Measurements from ENCODE around the gene TTC36.
A peak's percentile ranks its signal among the peaks of the same experiment; 100 is the strongest.
"Not testable (repeated sequence)": the region's sequence is repeated elsewhere in the genome, so short reads cannot be mapped to it uniquely, and the experiment has no call there.

Gene TTC36

DNA sequence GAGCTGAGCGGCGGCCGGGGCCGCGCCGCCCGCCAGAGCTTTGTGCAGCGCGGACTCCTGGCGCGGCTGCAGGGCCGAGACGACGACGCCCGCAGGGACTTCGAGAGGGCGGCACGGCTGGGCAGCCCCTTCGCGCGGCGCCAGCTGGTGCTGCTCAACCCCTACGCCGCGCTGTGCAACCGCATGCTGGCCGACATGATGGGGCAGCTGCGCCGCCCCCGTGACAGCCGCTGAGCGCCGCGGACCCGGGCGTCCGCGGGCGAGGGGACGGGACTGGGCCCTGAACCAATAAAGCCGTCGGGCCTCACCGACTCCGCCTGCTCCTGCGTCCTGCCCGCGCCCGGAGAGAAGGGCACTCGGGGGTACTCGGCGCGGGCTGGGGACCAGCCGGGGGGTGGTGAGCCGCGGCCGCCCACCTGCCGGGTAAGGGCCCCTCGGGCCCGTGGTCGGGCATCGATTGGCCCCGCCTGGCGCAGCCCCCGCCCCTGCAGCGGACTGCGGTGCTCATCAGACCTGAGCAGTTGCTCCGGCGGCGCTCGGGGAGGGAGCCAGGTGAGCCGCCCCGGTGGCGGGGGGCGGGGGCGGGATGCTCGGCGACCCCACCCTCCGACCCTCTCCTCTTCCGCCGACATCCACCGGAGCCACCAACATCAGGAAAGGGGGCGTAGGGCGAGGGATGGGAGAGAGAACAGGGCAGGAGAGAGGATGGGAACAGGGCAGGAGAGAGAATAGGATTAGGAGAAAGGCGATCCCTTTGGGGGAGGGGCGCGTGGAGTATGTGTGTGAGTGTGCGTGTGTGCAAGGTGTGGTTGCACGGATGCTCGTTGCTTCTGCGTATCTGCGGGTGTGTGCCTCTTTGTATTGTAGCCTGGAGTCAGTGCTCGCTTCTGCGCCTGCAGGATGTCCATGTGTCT lies 3.7 kb downstream of the TTC36 start, which contains the start of gene TMEM25:
TSS of gene TMEM25 (plus strand) at position 510 of the 914 bp plus-strand sequence. CDS start 610 bp downstream, outside the sequence.
- peak; percentile 44 for DNase-seq
- in situ Hi-C loops (cut with HindIII; ENCODE audit: low pct_ligation_motif_present, low pct_unique_long_range_greater_than_20kb, low sequenced_read_pairs) = no loop called here

DNA sequence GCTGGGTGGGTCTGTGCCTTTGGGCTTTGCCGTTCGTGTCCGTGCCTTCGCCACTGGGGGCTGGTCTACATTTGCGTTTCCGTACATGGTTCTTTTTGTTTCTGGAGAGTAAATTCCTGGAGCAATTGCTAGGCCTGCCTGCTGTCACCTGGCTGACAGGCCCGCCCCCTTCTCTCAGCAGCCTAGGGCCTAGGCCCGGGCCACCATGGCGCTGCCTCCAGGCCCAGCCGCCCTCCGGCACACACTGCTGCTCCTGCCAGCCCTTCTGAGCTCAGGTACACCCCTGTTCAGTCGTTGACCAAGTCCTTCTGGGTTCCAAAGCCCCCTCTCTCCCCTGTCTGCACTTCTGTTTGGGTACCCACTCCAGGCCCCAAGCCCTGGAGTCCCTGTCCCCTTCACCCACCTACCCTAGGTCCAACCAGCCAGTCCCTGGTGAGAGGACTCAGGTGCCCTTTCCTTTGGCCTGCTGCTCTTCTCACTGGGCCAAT lies 4.4 kb downstream of the TTC36 start:
- no peak for DNase-seq
- in situ Hi-C loops (cut with HindIII; ENCODE audit: low pct_ligation_motif_present, low pct_unique_long_range_greater_than_20kb, low sequenced_read_pairs) = no loop called here

DNA sequence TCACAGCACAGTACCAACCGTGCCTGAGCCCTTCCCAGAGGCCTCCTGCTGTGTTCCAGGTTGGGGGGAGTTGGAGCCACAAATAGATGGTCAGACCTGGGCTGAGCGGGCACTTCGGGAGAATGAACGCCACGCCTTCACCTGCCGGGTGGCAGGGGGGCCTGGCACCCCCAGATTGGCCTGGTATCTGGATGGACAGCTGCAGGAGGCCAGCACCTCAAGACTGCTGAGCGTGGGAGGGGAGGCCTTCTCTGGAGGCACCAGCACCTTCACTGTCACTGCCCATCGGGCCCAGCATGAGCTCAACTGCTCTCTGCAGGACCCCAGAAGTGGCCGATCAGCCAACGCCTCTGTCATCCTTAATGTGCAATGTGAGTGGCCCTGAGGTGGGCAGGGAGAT lies 4.8 kb downstream of the TTC36 start:
- in situ Hi-C loops (cut with HindIII; ENCODE audit: low pct_ligation_motif_present, low pct_unique_long_range_greater_than_20kb, low sequenced_read_pairs) = no loop called here
- DNase-seq = no peak

DNA sequence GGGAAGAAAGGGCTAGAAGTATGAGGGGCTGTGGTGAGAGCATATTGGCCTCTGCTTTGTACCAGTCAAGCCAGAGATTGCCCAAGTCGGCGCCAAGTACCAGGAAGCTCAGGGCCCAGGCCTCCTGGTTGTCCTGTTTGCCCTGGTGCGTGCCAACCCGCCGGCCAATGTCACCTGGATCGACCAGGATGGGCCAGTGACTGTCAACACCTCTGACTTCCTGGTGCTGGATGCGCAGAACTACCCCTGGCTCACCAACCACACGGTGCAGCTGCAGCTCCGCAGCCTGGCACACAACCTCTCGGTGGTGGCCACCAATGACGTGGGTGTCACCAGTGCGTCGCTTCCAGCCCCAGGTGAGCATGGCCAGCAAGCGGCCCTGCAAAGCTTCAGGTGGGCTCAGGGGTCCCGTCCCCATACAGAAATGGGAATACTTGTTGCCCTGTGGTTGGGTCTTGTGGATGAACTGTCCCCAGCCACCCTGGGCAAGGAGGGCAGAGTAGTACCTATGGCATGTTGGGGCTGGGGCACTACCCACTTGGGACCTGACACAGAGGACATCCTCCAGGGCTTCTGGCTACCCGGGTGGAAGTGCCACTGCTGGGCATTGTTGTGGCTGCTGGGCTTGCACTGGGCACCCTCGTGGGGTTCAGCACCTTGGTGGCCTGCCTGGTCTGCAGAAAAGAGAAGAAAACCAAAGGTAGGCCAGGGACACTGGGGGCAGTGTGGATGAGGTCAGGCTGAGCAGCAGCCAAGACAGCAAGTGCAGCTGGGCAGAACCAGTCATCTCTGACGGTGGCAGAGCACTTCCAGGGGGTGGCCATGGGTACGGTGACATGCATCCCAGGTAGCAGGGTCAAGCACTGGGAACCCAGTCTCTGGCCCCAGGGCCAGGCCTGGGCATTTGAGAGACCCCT lies 5.8 kb downstream of the TTC36 start:
- in situ Hi-C loops (cut with HindIII; ENCODE audit: low pct_ligation_motif_present, low pct_unique_long_range_greater_than_20kb, low sequenced_read_pairs) = no loop called here
- DNase-seq = no peak

DNA sequence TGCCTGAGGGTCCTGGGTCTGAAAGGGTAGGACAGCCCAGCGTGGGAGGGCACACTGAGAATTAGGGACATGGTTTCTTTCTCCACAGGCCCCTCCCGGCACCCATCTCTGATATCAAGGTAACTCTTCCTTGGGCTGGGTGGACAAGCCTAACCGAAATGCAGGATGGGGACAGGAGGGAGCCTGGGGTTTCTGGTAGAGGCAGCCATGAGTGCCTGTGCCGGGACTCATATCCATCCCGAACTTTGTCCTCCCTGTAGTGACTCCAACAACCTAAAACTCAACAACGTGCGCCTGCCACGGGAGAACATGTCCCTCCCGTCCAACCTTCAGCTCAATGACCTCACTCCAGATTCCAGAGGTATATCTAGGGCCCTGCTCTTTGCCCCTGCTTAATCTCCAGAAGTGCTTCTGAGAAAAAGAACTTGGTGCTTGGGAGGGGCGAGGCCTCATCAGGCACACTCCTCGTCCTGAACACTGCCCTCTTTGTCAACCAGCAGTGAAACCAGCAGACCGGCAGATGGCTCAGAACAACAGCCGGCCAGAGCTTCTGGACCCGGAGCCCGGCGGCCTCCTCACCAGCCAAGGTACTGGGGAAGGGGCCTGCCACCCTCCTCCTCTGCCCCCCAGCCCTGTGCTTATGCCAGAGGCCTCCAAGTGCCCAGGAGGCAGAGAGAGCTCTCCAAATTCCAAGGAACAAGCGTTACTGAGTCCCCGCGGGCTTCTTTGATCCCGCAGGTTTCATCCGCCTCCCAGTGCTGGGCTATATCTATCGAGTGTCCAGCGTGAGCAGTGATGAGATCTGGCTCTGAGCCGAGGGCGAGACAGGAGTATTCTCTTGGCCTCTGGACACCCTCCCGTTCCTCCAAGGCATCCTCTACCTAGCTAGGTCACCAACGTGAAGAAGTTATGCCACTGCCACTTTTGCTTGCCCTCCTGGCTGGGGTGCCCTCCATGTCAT lies 6.8 kb downstream of the TTC36 start:
- no peak for DNase-seq
- in situ Hi-C loops (cut with HindIII; ENCODE audit: low pct_ligation_motif_present, low pct_unique_long_range_greater_than_20kb, low sequenced_read_pairs) = no loop called here

DNA sequence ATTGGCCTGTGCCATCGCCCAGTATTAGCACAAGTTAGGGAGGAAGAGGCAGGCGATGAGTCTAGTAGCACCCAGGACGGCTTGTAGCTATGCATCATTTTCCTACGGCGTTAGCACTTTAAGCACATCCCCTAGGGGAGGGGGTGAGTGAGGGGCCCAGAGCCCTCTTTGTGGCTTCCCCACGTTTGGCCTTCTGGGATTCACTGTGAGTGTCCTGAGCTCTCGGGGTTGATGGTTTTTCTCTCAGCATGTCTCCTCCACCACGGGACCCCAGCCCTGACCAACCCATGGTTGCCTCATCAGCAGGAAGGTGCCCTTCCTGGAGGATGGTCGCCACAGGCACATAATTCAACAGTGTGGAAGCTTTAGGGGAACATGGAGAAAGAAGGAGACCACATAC lies 8.0 kb downstream of the TTC36 start:
- in situ Hi-C loops (cut with HindIII; ENCODE audit: low pct_ligation_motif_present, low pct_unique_long_range_greater_than_20kb, low sequenced_read_pairs) = no loop called here
- DNase-seq = no peak

DNA sequence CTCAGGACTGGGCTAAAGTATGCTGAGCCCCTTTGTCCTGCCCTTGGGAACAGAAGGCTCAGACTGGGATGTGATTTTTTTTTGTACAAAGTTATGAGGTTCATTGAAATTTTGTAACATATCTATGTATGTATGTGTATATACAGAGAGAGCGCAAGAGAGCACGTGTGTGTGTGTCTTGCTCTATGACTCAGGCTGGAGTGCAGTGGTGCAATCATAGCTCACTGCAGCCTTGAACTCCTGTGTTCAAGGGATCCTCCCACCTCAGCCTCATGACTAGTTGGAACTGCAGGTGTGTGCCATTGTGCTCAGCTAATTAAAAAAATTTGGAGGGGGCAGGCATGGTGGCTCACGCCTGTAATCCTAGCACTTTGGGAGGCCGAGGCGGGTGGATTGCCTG lies 9.5 kb downstream of the TTC36 start:
- in situ Hi-C loops (cut with HindIII; ENCODE audit: low pct_ligation_motif_present, low pct_unique_long_range_greater_than_20kb, low sequenced_read_pairs) = no loop called here
- no peak for DNase-seq

DNA sequence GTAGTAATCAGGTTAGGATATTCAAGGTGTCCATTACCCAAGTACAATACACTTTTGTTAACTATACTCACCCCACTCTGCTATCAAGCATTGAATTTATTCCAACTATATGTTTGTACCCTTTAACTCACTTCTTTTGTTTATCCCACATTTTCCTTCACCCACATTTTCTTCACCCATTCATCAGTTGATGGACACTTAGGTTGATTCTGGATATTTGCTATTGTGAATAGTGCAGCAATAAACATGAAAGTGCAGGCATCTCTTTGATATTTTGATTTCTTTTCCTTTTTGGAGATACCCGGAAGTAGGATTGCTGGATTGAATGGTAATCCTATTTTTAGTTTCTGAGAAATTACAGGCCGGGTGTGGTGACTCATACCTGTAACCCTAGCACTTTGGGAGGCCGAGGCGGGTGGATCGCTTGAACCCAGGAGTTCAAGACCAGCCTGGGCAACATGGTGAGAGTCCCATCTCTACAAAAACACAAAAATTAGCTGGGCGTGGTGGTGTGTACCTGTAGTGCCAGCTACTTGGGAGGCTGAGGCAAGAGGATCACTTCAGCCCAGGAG lies 10.2 kb downstream of the TTC36 start:
- DNase-seq = no peak
- in situ Hi-C loops (cut with HindIII; ENCODE audit: low pct_ligation_motif_present, low pct_unique_long_range_greater_than_20kb, low sequenced_read_pairs) = no loop called here

DNA sequence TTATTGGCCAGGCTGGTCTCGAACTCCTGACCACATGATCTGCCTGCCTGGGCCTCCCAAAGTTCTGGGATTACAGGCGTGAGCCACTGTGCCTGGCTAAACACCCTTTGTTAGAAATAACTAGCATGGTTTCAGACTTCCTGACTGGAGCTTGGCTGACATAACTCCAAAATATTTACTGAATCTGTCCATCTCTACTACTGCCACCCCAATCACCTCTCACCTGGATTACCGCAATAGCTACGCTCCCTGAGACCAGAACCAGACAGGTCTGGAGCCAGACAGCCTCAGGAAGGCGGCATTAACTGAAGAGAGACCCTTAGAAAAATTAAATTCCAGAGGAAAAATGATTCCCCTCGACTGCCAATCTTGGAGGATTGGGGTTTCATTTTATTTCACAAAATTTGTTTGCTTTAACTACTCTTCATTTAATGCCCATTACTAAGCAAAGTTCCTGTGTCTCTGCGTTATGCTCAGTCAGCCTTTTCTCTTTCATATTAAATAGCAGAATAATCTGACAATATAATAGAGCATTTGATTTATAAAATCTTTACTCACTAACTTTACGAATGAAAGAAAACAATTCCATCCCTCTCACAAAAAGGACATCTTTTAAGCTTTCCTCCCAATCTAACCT lies 16.9 kb downstream of the TTC36 start:
- in situ Hi-C loops (cut with HindIII; ENCODE audit: low pct_ligation_motif_present, low pct_unique_long_range_greater_than_20kb, low sequenced_read_pairs) = no loop called here
- no peak for DNase-seq

DNA sequence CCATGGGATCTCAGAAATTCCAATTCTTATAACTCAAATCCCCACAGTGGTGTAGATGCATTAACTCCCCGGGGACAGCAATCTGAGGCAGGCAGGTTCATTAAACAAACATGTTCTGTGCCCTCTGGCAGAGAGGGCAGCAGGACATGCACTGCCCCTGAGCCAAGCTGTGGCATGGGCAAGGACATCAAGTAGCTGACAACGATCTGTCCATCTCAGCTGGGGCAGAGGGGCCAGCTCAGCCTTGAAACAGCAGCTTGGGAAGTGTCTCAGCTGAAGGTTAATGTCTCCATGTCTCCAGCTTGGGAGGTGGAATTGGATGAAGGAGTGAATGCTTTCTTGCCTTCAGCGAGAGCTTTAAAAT lies 17.4 kb downstream of the TTC36 start:
- in situ Hi-C loops (cut with HindIII; ENCODE audit: low pct_ligation_motif_present, low pct_unique_long_range_greater_than_20kb, low sequenced_read_pairs) = no loop called here
- DNase-seq = no peak

DNA sequence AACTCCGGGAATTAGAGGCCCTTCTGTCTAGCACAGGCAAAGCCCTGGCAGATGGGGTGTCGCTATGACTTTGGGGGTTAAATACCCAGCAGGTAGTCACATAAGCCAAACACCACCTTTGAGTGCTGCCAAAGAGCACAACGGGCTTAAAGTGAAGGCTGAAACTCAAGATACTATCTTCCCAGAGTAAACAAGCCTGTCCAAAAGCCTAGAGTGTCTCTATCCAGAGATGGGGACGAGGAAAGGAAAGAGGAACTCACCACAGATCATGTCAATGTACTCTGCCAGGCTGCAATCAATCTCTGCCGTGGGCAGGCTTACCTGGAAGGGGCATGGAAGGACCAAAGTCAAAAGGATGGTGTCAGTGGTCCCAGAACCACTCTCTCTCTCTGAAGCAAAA lies 18.3 kb downstream of the TTC36 start:
- no peak for DNase-seq
- in situ Hi-C loops (cut with HindIII; ENCODE audit: low pct_ligation_motif_present, low pct_unique_long_range_greater_than_20kb, low sequenced_read_pairs) = no loop called here

DNA sequence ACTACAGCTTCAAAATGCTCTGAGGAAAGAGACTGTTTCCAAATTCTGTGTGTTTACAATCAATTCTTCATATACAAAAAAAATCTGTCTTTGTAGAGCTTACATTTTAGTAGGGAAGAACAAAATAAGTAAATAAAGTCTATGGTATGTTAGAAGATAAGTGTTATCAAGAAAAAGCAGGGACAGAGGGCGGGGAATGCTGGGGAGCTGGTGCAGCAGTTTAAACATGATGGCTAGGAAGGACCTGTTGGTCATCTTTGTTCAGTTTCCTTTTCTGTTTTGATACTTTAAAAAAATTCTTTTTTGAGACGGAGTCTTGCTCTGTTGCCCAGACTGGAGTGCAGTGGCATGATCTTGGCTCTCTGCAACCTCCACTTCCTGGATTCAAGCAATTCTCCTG lies 19.9 kb downstream of the TTC36 start:
- no peak for DNase-seq
- in situ Hi-C loops (cut with HindIII; ENCODE audit: low pct_ligation_motif_present, low pct_unique_long_range_greater_than_20kb, low sequenced_read_pairs) = no loop called here

DNA sequence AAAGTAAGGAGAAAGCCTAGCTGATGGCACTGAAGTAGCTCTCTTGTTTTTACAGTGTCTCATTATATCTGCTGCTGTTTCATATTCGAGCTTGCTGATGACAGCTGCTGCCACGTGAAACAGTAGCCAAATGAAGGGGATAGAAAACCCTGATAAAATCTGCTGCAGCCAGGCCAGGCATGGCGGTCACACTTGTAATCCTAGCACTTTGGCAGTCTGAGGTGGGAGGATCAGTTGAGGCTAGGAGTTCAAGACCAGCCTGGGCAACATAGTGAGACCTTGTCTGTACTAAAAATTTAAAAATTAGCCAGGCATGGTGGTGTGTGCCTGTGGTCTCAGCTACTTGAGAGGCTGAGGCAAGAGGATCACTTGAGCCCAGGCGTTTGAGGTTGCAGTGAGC lies 25.1 kb downstream of the TTC36 start:
- in situ Hi-C loops (cut with HindIII; ENCODE audit: low pct_ligation_motif_present, low pct_unique_long_range_greater_than_20kb, low sequenced_read_pairs) = no loop called here

DNA sequence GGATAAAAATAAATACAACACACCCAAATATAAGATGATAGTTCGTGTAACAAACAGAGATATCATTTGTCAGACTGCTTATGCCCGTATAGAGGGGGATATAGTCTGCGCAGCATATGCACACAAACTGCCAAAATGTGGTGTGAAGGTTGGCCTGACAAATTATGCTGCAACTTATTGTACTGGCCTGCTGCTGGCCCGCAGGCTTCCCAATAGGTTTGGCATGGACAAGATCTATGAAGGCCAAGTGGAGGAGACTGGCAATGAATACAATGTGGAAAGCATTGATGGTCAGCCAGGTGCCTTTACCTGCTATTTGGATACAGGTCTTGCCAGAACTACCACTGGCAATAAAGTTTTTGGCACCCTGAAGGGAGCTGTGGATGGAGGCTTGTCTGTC lies 33.5 kb downstream of the TTC36 start:
- DNase-seq = no peak
- in situ Hi-C loops (cut with HindIII; ENCODE audit: low pct_ligation_motif_present, low pct_unique_long_range_greater_than_20kb, low sequenced_read_pairs) = no loop called here

More for the DNA sequence above, 25.1 kb downstream of the TTC36 start:
- no peak for DNase-seq

DNA sequence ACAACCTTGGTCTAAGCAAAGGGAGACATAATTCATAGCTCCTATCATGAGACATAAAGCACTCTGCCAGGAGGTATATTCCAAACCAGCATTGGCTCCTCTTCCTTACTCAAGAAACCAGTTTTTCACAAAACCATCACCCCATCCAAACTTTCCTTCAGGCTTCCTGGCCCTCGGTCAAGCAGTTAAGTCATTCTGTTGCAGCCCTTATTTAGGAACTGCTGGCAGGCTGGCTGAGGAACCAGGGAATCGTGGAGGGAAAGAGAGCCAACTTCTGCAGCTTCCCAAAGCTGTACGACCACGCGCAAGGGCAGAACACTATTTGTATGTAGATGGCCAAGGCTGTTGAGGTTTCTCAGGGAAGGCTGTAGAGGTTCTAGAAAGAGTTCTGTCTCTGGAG lies 37.8 kb downstream of the TTC36 start:
- DNase-seq = no peak
- in situ Hi-C loops (cut with HindIII; ENCODE audit: low pct_ligation_motif_present, low pct_unique_long_range_greater_than_20kb, low sequenced_read_pairs) = no loop called here

DNA sequence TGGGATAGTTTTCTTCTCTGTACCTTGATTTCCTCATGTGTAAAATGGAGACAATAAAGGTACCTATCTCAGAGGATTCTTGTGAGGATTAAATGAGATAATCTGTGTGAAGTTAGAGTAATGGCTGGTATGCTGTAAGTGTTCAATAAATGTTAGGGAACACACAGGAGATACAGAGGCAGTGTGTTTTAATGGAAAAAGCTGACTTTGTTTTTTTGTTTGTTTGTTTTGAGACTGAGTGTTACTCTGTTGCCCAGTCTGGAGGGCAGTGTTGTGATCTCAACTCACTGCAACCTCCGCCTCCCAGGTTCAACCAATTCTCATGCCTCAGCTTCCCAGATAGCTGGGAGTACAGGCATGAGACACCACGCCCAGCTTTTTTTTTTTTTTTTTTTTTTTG lies 42.4 kb downstream of the TTC36 start:
- DNase-seq = no peak
- in situ Hi-C loops (cut with HindIII; ENCODE audit: low pct_ligation_motif_present, low pct_unique_long_range_greater_than_20kb, low sequenced_read_pairs) = no loop called here

DNA sequence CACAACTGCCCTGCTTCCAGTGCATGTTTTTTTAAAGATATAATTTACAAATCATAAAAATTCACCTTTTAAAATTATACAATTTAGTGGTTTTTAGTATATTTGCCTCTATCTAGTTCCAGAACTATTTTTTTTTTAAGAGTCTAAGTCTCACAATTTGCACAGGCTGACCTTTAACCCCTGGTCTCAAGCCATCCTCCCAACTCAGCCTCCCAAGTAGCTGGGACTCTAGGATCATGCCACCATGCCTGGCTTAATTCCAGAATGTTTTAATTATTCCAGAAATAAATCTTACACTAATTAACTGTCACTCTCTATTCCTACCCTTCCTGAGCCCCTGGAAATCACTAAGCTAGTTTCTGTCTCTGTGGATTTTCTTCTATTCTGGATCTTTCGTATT lies 43.5 kb downstream of the TTC36 start:
- in situ Hi-C loops (cut with HindIII; ENCODE audit: low pct_ligation_motif_present, low pct_unique_long_range_greater_than_20kb, low sequenced_read_pairs) = no loop called here
- DNase-seq = no peak

DNA sequence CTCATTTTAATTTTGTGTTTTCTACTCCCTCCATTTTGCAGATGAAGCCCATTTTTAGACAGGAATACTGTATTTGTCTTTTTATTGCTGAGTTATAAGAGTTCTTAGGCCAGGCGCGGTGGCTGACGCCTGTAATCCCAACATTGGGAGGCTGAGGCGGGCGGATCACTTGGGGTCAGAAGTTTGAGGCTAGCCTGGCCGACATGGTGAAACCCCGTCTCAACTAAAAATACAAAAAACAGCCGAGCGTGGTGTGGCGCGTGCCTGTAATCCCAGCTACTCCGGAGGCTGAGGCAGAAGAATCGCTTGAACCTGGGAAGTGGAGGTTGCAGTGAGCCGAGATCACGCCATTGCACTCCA lies 44.4 kb downstream of the TTC36 start:
- in situ Hi-C loops (cut with HindIII; ENCODE audit: low pct_ligation_motif_present, low pct_unique_long_range_greater_than_20kb, low sequenced_read_pairs); DNase-seq: not testable (repeated sequence)

Measured in ACHN (cell line).